PC-9 (cell line): Measurements from ENCODE around the gene FXYD6. TPM values are rescaled to one million over a fixed set of nuclear protein-coding genes. Genes with fewer than 3 reads are reported as not detected.
A peak's percentile ranks its signal among the peaks of the same experiment; 100 is the strongest.

Experiments
- BruUV-seq: library from RNA; stranded (reverse); fragments of 400-500 nt; replicated peaks from 2 replicates; lab custom pipeline; 2021; lab: Mats Ljungman, UMichigan
- CTCF ChIA-PET: fragments of 300-600 bp; sonication (Branson Sonifier 250); formaldehyde crosslinking; loops from one replicate; lab custom pipeline; 2022; ENCODE audit warnings: antibody characterized with exemption; lab: Charles Lee
- POLR2A ChIA-PET: fragments of 300-600 bp; sonication (Branson Sonifier 250); formaldehyde crosslinking; loops from one replicate; lab custom pipeline; 2022; ENCODE audit warnings: antibody characterized with exemption; ENCODE audit not compliant: unreplicated experiment; lab: Charles Lee
- DNase-seq, 2 experiments: peaks; one replicate each; pipeline versions ENCODE4 v3.0.0 to v3.0.0-alpha.2; 2015 to 2022; ENCODE audit warnings: mixed read lengths in 1 of 2
- H2AFZ ChIP-seq: fragments of 200-600 bp; sonication (generic); 2 replicates; pipeline ENCODE4 v1.8.1; 2017; ENCODE audit warnings: antibody characterized with exemption
- H3F3A ChIP-seq: fragments of 200-600 bp; sonication (generic); 2 replicates; pipeline ENCODE4 v1.8.1; 2017; ENCODE audit warnings: antibody characterized with exemption, mild to moderate bottlenecking, low read depth; ENCODE audit not compliant: insufficient read depth
- H3K27ac ChIP-seq: fragments of 200-600 bp; sonication (generic); 2 replicates; pipeline ENCODE4 v1.6.1; 2016; ENCODE audit warnings: mixed run types
- H3K27me3 ChIP-seq: fragments of 200-600 bp; sonication (generic); 2 replicates; pipeline ENCODE4 v1.6.1; 2016; ENCODE audit warnings: low read depth, mixed run types; ENCODE audit not compliant: insufficient read depth
- H3K36me3 ChIP-seq: fragments of 200-600 bp; sonication (generic); 2 replicates; pipeline ENCODE4 v1.6.1; 2016; ENCODE audit warnings: low read depth, mixed run types
- H3K4me1 ChIP-seq: fragments of 200-600 bp; sonication (generic); replicated peaks from 2 replicates; pipeline ENCODE4 v1.6.1; 2016; ENCODE audit warnings: mixed run types; ENCODE audit not compliant: insufficient read depth
- H3K4me2 ChIP-seq: fragments of 200-600 bp; sonication (generic); 2 replicates; pipeline ENCODE4 v1.6.1; 2017; ENCODE audit warnings: mixed run types
- H3K4me3 ChIP-seq: fragments of 200-600 bp; sonication (generic); 2 replicates; pipeline ENCODE4 v1.6.1; 2016; ENCODE audit warnings: mixed run types
- H3K79me2 ChIP-seq: fragments of 200-600 bp; sonication (generic); 2 replicates; pipeline ENCODE4 v1.6.1; 2017; ENCODE audit warnings: low read depth, mixed run types
- H3K9me2 ChIP-seq: fragments of 200-600 bp; sonication (generic); 2 replicates; pipeline ENCODE4 v1.8.1; 2017; ENCODE audit warnings: mild to moderate bottlenecking; ENCODE audit not compliant: insufficient read depth
- H3K9me3 ChIP-seq: fragments of 200-600 bp; sonication (generic); 2 replicates; pipeline ENCODE4 v1.8.1; 2016; ENCODE audit warnings: low read depth; ENCODE audit not compliant: insufficient read depth
- H4K20me1 ChIP-seq: fragments of 200-600 bp; sonication (generic); 2 replicates; pipeline ENCODE4 v1.8.1; 2017; ENCODE audit not compliant: insufficient read depth
- EZH2 ChIP-seq: fragments of 200-600 bp; sonication (generic); IDR thresholded peaks from 2 replicates; pipeline ENCODE4 v1.8.0; 2017; ENCODE audit warnings: antibody characterized with exemption, low read depth
- intact Hi-C: fragments of 100-400 bp; cut with micrococcal nuclease; formaldehyde crosslinking; loops from one replicate; pipeline ENCODE4 v1.10.0; 2022; ENCODE audit not compliant: unreplicated experiment
- total RNA-seq: library from RNA; stranded (reverse); gene quantifications from 2 replicates; pipeline ENCODE4 v1.2.3, GENCODE V29; 2021
- TF ChIP-seq, protein P1 (sequence below): fragments of 200-600 bp; sonication (generic); conservative IDR thresholded peaks from 2 replicates; pipeline ENCODE4 v1.6.1; 2017; ENCODE audit warnings: mixed run types, antibody characterized with exemption, mild to moderate bottlenecking, moderate library complexity

The FXYD6 gene
- total RNA-seq, 1 experiment from 2014 or later: 0.20 TPM

DNA sequence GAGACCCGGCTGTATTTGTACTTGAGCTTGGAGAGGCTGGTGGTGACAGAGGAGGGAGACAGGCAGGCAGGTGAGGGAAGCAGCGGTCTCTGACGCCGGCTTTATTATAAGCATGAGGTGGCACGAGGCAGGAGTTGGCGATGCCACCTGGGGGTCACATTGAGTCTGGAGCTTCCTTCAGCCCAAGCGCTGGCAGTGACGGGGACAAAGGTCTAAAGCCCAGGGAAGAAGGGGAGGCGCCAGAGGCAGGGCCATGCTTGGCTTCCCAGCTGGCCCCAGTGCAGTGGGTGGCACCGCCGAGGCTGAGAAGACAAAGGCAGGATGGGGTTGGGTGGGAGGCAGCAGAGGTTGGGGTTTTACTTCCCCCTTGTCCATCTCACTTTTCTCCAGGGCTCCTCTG is 56.4 kb downstream of the FXYD6 start:
- no peak for DNase-seq
- 0 out of 2 replicates have a peak, but pooled peaks cover 6% of the 10 kb centered on the region for H3K4me1 ChIP-seq
- no peak overlapping the region for H3K27ac ChIP-seq
- intact Hi-C loops: loop anchor here (10.0 kb wide), 1 partner anchor 745 kb away; the partner anchor contains the start of gene IFT46
- POLR2A ChIA-PET: no interaction called here
- H4K20me1 ChIP-seq: no peaks in the 10 kb centered on the region
- H3K9me3 ChIP-seq: no peaks in the 10 kb centered on the region
- H3K4me3 ChIP-seq: no peak overlapping the region
- CTCF ChIA-PET: interaction anchor here (0.6 to 2.2 kb wide), 2 partner anchors 127 to 212 kb away, joined by 3 to 13 read pairs; no protein-coding TSS in a partner anchor
- H3K27me3 ChIP-seq: peaks cover 11% of the 10 kb centered on the region
- TF ChIP-seq, protein P1, sequence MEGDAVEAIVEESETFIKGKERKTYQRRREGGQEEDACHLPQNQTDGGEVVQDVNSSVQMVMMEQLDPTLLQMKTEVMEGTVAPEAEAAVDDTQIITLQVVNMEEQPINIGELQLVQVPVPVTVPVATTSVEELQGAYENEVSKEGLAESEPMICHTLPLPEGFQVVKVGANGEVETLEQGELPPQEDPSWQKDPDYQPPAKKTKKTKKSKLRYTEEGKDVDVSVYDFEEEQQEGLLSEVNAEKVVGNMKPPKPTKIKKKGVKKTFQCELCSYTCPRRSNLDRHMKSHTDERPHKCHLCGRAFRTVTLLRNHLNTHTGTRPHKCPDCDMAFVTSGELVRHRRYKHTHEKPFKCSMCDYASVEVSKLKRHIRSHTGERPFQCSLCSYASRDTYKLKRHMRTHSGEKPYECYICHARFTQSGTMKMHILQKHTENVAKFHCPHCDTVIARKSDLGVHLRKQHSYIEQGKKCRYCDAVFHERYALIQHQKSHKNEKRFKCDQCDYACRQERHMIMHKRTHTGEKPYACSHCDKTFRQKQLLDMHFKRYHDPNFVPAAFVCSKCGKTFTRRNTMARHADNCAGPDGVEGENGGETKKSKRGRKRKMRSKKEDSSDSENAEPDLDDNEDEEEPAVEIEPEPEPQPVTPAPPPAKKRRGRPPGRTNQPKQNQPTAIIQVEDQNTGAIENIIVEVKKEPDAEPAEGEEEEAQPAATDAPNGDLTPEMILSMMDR: no peak
- no peak for TF ChIP-seq EZH2
- no peaks in the 10 kb centered on the region for H3F3A ChIP-seq
- no peak overlapping the region for H3K4me2 ChIP-seq
- no peaks in the 10 kb centered on the region for H3K36me3 ChIP-seq
- H3K9me2 ChIP-seq: no peaks in the 10 kb centered on the region
- H2AFZ ChIP-seq: no peak overlapping the region
- no peaks in the 10 kb centered on the region for H3K79me2 ChIP-seq
- no TSS peak for BruUV-seq

DNA sequence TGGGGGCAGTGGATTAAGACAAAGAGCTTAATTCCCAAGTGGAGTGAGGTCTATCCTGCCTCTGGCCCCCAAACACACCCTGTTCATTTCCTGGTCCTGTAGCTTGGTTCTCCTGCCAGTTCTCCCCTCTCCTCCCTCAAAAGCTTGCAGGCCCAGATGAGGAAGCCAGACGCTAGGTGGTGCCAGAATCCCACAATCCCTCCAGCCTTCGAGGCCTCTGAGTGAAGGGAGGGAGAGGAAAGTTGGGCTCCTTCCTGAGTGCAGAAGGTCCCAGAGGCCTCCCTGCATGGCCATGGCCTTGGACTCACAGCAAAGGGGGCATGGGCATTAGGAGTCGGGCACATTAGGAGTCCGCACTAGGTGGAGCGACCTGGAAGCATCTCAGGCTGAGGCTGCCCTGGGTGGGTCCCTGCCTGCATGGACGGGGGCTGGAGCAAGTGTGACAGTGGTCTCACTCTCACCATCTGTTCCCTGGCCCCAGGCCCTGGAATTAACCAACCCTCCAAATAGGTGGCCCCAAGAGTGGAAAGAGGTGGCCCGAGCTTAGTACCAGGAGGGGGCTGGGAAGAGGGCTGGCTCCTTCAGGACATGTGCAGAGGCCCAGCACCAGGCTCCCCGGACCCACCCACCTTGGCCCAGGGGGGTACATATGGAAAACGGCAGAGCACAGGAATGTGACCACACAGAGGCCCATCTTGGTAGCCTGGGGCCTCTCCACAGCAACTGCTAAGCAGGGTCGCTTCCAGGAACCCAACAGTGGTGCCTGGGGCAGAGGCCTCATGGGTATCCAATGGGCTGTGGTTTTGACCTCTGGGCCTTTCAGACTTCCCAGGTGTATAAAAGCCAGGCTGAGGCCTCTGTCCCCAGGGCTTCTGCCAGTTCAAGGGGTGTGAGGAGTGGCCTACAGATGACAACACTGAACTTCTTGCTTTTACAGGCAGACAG is 57.1 kb downstream of the FXYD6 start:
- Histone ChIP-seq H2AFZ (no peak overlapping the region), H3F3A (no peaks in the 10 kb centered on the region), H3K4me2 (no peak overlapping the region), H3K4me3 (no peak overlapping the region), H3K79me2 (no peaks in the 10 kb centered on the region), H3K27me3 (peaks cover 6% of the 10 kb centered on the region; the same call in 1 of the 2 replicates), H3K9me2 (no peaks in the 10 kb centered on the region), H3K4me1 (0 out of 2 replicates have a peak, but pooled peaks cover 6% of the 10 kb centered on the region), H3K9me3 (no peaks in the 10 kb centered on the region), H4K20me1 (no peaks in the 10 kb centered on the region), H3K27ac (no peak overlapping the region), H3K36me3 (no peaks in the 10 kb centered on the region)
- no TSS peak for BruUV-seq
- POLR2A ChIA-PET: interaction anchor here (0.5 kb wide), 1 partner anchor 1248 kb away, joined by 3 read pairs; the partner anchor contains the start of gene VPS11
- intact Hi-C loops: loop anchor here (1.0 to 10.0 kb wide), 3 partner anchors 234 to 745 kb away; partner anchors contain the start of gene IFT46
- DNase-seq: peak; percentile 63 to 69
- CTCF ChIA-PET: interaction anchor here (0.6 to 2.2 kb wide), 4 partner anchors 128 to 393 kb away, joined by 3 to 13 read pairs (median 4); no protein-coding TSS in a partner anchor
- TF ChIP-seq, protein P1: peak; percentile 86
- no peak for TF ChIP-seq EZH2

DNA sequence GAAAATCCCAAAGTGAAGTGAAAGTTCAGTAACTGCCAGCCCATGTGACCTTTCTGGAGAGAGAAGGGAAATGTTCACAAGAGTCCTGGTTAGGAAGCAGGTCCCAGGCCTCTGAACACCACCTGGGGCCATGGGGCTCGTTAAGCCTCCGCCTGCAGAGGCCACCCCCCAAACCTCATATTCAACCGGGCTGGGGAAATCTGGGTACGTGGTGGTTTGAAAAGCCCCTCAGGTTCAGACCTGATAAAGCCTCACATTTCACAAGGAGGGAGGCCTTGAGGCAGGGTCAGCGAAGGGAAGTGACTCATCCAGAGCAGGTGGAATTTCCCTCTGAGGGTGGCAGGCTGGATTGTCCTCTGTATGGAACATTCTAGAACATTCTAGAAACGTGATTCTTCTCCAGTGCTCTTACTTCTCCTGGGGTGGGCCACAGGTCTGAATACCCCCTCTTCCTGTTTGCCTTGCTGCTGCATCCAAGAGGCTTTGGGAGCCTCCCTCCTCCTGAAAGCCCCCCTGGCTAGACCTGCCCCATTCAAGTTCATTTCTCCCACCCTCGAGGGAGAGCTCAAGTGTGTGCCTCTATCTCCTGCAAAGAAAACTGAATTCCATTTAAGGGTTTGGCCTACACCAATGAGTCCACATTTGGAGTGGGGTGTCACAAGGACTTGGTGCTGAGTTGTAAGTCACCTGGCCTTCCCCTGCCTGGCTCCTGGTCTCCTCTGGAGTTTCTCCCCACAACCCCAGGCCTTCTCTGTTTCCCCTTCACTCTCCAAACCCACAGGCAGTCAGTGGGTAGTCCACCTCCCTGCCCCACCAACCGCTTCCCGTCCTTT is 58.2 kb downstream of the FXYD6 start:
- no peak for TF ChIP-seq EZH2
- TF ChIP-seq, protein P1: peak; percentile 21; the same call in 1 of the 2 replicates
- ChIA-PET POLR2A (interaction anchor here (0.5 kb wide), 1 partner anchor 1249 kb away, joined by 3 read pairs; the partner anchor contains the start of gene VPS11), CTCF (interaction anchor here (0.6 to 3.1 kb wide), 10 partner anchors 9 to 762 kb away, joined by 3 to 22 read pairs (median 4); no protein-coding TSS in a partner anchor)
- Histone ChIP-seq H3K27me3 (no peaks in the 10 kb centered on the region), H3K79me2 (no peaks in the 10 kb centered on the region), H3K4me3 (no peak overlapping the region), H3K4me2 (no peak overlapping the region), H3K9me2 (no peaks in the 10 kb centered on the region), H3K27ac (no peak overlapping the region), H3K36me3 (no peaks in the 10 kb centered on the region), H3K4me1 (0 out of 2 replicates have a peak, but pooled peaks cover 6% of the 10 kb centered on the region), H3K9me3 (no peaks in the 10 kb centered on the region), H4K20me1 (no peaks in the 10 kb centered on the region), H3F3A (no peaks in the 10 kb centered on the region), H2AFZ (no peak overlapping the region)
- intact Hi-C loops: loop anchor here (2.0 kb wide), 1 partner anchor 327 kb away; no protein-coding TSS in a partner anchor
- no peak for DNase-seq
- no TSS peak for BruUV-seq
